Testis (tissue), 3 donors: ENCODE data around the gene CEBPG. TPM values are rescaled to one million over a fixed set of nuclear protein-coding genes. Genes with fewer than 3 reads are reported as not detected.

Experiments used
- DNase-seq: peaks from one replicate; pipeline ENCODE4 v3.0.0-alpha.2; 2019
- H3K27ac ChIP-seq, 2 donors: fragments of 200-600 bp; sonication (generic); one replicate each; pipeline ENCODE4 v1.5.1; 2019
- H3K27me3 ChIP-seq: fragments of 200-600 bp; sonication (generic); one replicate; pipeline ENCODE4 v1.5.1; 2019
- H3K36me3 ChIP-seq: fragments of 200-600 bp; sonication (generic); one replicate; pipeline ENCODE4 v1.5.1; 2017; ENCODE audit warnings: low read depth; ENCODE audit errors: missing control alignments
- H3K4me1 ChIP-seq: fragments of 200-600 bp; sonication (generic); one replicate; pipeline ENCODE4 v1.5.1; 2019
- H3K4me3 ChIP-seq, 2 donors: fragments of 200-600 bp; sonication (generic); one replicate each; pipeline ENCODE4 v1.5.1; 2017 to 2019
- H3K9me3 ChIP-seq: fragments of 200-600 bp; sonication (generic); one replicate; pipeline ENCODE4 v1.5.1; 2017
- POLR2A ChIP-seq: fragments of 450-650 bp; IDR thresholded peaks from one replicate; pipeline ENCODE4 v1.6.1; 2017; ENCODE audit warnings: antibody characterized with exemption, mild to moderate bottlenecking, moderate library complexity
- WGBS, 2 donors: methylation state at CpG; one replicate each; pipeline ENCODE4 v1.1.5; 2018; 5-methylcytosine and 5-hydroxymethylcytosine counted together
- intact Hi-C: fragments of 100-400 bp; cut with DNase I; formaldehyde crosslinking; loops from one replicate; pipeline ENCODE4 v1.15.1; 2023; ENCODE audit warnings: low total_unique reads
- polyA plus RNA-seq: library from polyadenylated mRNA; stranded (reverse); fragments of 350-450 nt; fragmentation: Illumina TruSeq; extraction: RNeasy Lipid Tissue Mini Kit (QIAGEN cat#74804); gene quantifications from one replicate; pipeline ENCODE4 v1.2.3, GENCODE V29; 2014; ENCODE audit warnings: low read depth, low replicate concordance; ENCODE audit not compliant: insufficient read depth
- total RNA-seq, 2 donors: library from RNA; depleted of rRNA; stranded (reverse); fragments of >200 nt; gene quantifications; one replicate each; pipeline ENCODE4 v1.2.3, GENCODE V29; 2016
- TF ChIP-seq, protein P1 (sequence below), 3 experiments: fragments of 450-650 bp in 2 of 3; fragments of 200-600 bp in 1 of 3; sonication (generic) in 1 of 3; IDR thresholded peaks; one replicate each; pipeline ENCODE4 v1.5.1; 2016 to 2019; ENCODE audit warnings: antibody characterized with exemption in 3 of 3, mild to moderate bottlenecking in 2 of 3, moderate library complexity in 1 of 3

CEBPG gene
- total and polyA plus RNA-seq, 3 donors from 2014 or later: 20.8 to 24.3 (median 20.9) TPM

DNA sequence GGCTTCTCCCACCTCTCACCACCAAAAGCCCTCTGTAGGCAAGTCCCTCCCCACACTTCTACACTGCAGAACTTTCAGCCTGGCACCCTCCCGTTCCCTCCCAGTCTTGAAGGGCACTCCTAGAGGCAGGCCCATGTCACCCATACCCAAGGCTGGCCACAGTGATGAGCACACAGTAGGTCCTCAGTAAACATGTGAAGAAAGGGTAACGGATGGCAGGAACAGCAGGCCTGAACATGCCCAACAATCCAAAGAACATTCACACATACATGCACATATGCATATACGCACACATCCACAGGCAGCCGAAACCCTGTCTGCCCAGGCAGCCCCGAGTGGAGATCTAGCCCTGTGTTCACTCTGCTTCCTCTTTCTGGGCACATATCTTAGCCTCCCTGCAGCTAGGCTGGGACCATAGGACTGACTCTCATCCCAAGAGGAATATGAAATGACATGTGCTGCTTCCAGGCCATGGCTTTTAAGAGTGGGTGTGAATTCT is 55.2 kb downstream of the CEBPG start:
- H3K9me3 ChIP-seq: no peaks in the 10 kb centered on the region
- intact Hi-C loops: no loop called here
- 89 to 92% methylated on average over 5 of the region's 5 CpGs for WGBS, 2 donors
- no peak overlapping the region for H3K4me3 ChIP-seq
- H3K4me1 ChIP-seq: peaks cover 3% of the 10 kb centered on the region
- H3K36me3 ChIP-seq: no peaks in the 10 kb centered on the region
- DNase-seq: no peak
- H3K27me3 ChIP-seq: no peaks in the 10 kb centered on the region
- no peak overlapping the region for H3K27ac ChIP-seq
- TF ChIP-seq, protein P1, sequence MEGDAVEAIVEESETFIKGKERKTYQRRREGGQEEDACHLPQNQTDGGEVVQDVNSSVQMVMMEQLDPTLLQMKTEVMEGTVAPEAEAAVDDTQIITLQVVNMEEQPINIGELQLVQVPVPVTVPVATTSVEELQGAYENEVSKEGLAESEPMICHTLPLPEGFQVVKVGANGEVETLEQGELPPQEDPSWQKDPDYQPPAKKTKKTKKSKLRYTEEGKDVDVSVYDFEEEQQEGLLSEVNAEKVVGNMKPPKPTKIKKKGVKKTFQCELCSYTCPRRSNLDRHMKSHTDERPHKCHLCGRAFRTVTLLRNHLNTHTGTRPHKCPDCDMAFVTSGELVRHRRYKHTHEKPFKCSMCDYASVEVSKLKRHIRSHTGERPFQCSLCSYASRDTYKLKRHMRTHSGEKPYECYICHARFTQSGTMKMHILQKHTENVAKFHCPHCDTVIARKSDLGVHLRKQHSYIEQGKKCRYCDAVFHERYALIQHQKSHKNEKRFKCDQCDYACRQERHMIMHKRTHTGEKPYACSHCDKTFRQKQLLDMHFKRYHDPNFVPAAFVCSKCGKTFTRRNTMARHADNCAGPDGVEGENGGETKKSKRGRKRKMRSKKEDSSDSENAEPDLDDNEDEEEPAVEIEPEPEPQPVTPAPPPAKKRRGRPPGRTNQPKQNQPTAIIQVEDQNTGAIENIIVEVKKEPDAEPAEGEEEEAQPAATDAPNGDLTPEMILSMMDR (IDR thresholded peaks at IDR 0.05): no peak
- no peak for TF ChIP-seq POLR2A

DNA sequence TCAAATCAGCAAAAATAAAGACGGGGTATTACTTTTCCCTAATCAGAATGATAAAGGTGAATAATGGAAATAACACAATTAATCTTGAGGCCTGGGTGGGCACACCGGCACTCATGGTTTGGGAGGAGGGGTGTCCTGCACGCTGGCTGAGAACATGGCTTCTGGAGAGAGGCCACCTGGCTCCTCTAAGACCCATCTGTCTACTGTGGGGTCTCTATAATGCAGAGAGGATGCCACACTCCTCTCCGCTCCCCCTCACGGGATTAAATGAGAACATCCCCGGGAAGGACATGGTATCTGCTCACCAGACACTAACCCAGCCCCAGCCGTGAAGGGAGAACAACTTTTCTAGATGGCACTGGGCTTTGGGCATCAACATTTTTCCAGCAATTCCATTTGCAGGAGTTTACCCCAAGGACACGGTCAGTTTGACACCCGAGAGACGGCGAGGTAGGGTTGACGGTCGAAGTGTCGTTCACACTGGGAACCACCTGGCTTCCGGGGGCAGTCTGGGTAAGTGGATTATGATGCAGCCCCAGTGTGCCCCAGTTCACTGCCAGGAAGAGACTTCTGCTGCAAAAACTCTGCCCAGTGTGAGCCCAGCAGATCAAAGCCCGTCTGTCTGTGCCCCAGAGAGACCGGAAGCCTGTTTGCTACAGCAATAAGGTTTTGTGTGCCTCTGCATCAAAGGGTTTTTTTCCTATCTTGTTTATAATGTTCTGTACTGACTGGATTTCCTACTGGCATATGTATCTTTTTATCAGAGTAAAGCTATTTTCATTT is 56.6 kb downstream of the CEBPG start:
- H3K36me3 ChIP-seq: no peaks in the 10 kb centered on the region
- H3K4me3 ChIP-seq: no peak overlapping the region
- no peak for DNase-seq
- H3K9me3 ChIP-seq: no peaks in the 10 kb centered on the region
- intact Hi-C loops: loop anchor here (10.0 kb wide), 1 partner anchor 345 kb away; no protein-coding TSS in a partner anchor
- peaks cover 3% of the 10 kb centered on the region for H3K4me1 ChIP-seq
- no peaks in the 10 kb centered on the region for H3K27me3 ChIP-seq
- no peak overlapping the region for H3K27ac ChIP-seq
- WGBS, 2 donors: 77 to 88% methylated on average over 17 of the region's 17 CpGs
- no peak for TF ChIP-seq POLR2A
- TF ChIP-seq, protein P1 (IDR thresholded peaks at IDR 0.05): no peak

DNA sequence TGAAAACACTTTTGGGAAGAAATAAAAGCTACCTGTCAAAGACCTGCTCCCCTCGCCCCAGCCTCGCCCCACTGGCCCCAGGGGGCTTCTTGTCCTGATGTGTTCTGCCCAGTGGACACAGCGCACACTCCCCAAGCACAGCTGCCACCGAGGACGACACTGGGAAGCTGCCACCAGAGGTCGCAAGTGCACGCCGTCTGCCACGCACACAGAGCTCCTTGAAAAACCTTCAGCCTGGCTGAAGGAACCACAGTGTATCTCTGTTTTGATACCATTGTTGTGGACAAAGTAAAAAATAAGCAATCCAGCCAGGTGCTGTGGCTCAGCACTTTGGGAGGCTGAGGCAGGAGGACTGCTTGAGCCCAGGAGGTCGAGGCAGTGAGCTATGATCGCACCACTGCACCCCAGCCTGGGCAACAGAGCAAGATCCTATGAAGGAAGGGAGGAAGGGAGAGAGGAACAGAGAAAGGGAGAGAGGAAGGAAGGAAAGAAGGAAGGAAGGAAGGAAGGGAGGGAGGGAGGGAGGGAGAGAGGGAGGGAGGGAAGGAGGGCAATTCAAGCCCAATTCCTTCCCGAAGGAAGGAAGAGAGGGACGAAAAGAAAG is 57.3 kb downstream of the CEBPG start:
- no peaks in the 10 kb centered on the region for H3K27me3 ChIP-seq
- TF ChIP-seq, protein P1 (IDR thresholded peaks at IDR 0.05): peak; percentile 40 to 62 (median 53)
- TF ChIP-seq POLR2A: no peak
- H3K36me3 ChIP-seq: no peaks in the 10 kb centered on the region
- WGBS, 2 donors: 52 to 63% methylated on average over 12 to 13 of the region's 13 CpGs
- H3K4me3 ChIP-seq: no peak overlapping the region
- no peaks in the 10 kb centered on the region for H3K9me3 ChIP-seq
- peak; percentile 79 for DNase-seq
- peaks cover 3% of the 10 kb centered on the region for H3K4me1 ChIP-seq
- intact Hi-C loops: loop anchor here (10.0 kb wide), 1 partner anchor 344 kb away; no protein-coding TSS in a partner anchor
- H3K27ac ChIP-seq: no peak overlapping the region

DNA sequence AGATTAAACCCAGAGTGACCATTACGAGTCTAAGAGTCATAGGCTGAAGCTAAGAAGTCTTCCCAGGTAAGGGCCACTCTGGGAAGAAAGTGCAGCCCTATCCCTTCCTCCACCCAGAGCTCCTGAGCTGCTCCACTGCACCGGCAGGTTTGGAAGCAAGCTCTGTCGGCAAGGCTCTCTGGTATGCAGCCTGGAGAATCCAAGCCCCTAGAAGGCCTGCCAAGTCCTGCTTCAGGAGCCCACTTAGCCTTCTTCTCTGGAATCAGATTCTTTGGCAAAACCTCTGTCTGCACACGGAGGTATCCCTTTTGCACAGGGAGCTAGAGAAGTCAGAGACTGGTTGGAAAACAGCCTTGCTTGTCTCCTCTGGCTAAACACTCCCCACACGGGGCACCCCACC is 58.5 kb downstream of the CEBPG start:
- no peak overlapping the region for H3K27ac ChIP-seq
- H3K9me3 ChIP-seq: no peaks in the 10 kb centered on the region
- H3K4me3 ChIP-seq: no peak overlapping the region
- TF ChIP-seq POLR2A: no peak
- TF ChIP-seq, protein P1 (IDR thresholded peaks at IDR 0.05): no peak
- 62% methylated on average over 3 to 5 of the region's 5 CpGs for WGBS, 2 donors
- peaks cover 3% of the 10 kb centered on the region for H3K4me1 ChIP-seq
- H3K27me3 ChIP-seq: no peaks in the 10 kb centered on the region
- intact Hi-C loops: loop anchor here (10.0 kb wide), 1 partner anchor 343 kb away; no protein-coding TSS in a partner anchor
- no peaks in the 10 kb centered on the region for H3K36me3 ChIP-seq
- no peak for DNase-seq

Other genes starting within 250 kb of the CEBPG start
- 1 to 10 TPM; 5.0 to 8.9 TPM for gene WDR88, start 241.6 kb upstream of the CEBPG start, total RNA-seq
- gene WDR88, start 241.6 kb upstream of the CEBPG start, polyA plus RNA-seq: 15.3 TPM
- gene LRP3, start 179.4 kb upstream of the CEBPG start, total RNA-seq: 10 to 100 TPM; 29.3 to 50.9 TPM
- gene LRP3, start 179.4 kb upstream of the CEBPG start, polyA plus RNA-seq: 21.8 TPM
- gene SLC7A10, start 147.9 kb upstream of the CEBPG start, total RNA-seq: 1 to 10 TPM; 3.0 to 5.8 TPM
- gene SLC7A10, start 147.9 kb upstream of the CEBPG start, polyA plus RNA-seq: 2.1 TPM
- 1 to 10 TPM; 3.5 to 5.0 TPM for gene CEBPA, start 71.2 kb upstream of the CEBPG start, total RNA-seq
- 4.7 TPM for gene CEBPA, start 71.2 kb upstream of the CEBPG start, polyA plus RNA-seq
- gene PEPD, start 148.1 kb downstream of the CEBPG start, total RNA-seq: 10 to 100 TPM; 58.0 to 87.9 TPM
- gene PEPD, start 148.1 kb downstream of the CEBPG start, polyA plus RNA-seq: 51.1 TPM
- under 1 TPM; 0.79 to 0.93 TPM for gene CHST8, start 248.2 kb downstream of the CEBPG start, total RNA-seq
- 0.75 TPM for gene CHST8, start 248.2 kb downstream of the CEBPG start, polyA plus RNA-seq